Adipocyte (in vitro differentiated cells): ENCODE data around the gene TTN.

ENCODE experiments used
- DNase-seq: peaks from one replicate; pipeline ENCODE4 v3.0.0-alpha.2; 2015; ENCODE audit warnings: low read depth
- H3K27me3 ChIP-seq: replicated peaks from 2 replicates; pipeline ENCODE4 v1.7.0; 2013; ENCODE audit warnings: mild to moderate bottlenecking, low read length, moderate library complexity; ENCODE audit not compliant: control insufficient read depth, insufficient read depth
- H3K36me3 ChIP-seq: 2 replicates; pipeline ENCODE4 v1.7.0; 2013; ENCODE audit warnings: low read length, mild to moderate bottlenecking, moderate library complexity; ENCODE audit not compliant: control insufficient read depth, insufficient read depth, severe bottlenecking
- H3K4me1 ChIP-seq: 2 replicates; pipeline ENCODE4 v1.7.0; 2013; ENCODE audit warnings: mild to moderate bottlenecking, low read length, moderate library complexity; ENCODE audit not compliant: control insufficient read depth, insufficient read depth
- H3K4me3 ChIP-seq: 2 replicates; pipeline ENCODE4 v1.7.0; 2013; ENCODE audit warnings: mild to moderate bottlenecking, low read length, moderate library complexity
- H3K9ac ChIP-seq: 2 replicates; pipeline ENCODE4 v1.7.0; 2013; ENCODE audit warnings: mild to moderate bottlenecking, low read length, moderate library complexity
- H3K9me3 ChIP-seq: 2 replicates; pipeline ENCODE4 v1.7.0; 2013; ENCODE audit warnings: mild to moderate bottlenecking, low read length, moderate library complexity; ENCODE audit not compliant: control insufficient read depth

The TTN gene

DNA sequence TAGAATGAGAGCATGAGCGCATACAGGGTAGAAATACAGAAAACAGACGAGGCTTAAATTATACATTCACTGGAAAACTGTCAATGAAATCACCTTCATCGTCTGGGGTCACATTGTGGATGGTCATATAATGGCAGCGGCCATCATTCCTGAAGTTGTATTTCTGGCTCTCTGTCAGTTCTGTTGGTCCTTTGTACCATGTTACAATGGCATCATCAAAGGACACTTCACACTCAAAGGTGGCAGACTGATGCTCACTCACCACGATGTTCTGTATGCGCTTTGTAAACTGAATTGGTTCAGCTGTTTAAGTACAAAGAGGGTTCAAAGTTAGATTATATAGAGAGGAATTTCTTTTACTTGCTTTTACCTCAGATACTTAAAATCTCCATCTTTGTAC, 104.9 kb downstream of the TTN start:
- no peaks in the 10 kb centered on the region for H3K4me1 ChIP-seq
- no peaks in the 10 kb centered on the region for H3K36me3 ChIP-seq
- H3K9me3 ChIP-seq: no peaks in the 10 kb centered on the region
- H3K27me3 ChIP-seq: no peaks in the 10 kb centered on the region
- no peak for DNase-seq
- H3K4me3 ChIP-seq: no peak overlapping the region
- no peak overlapping the region for H3K9ac ChIP-seq

DNA sequence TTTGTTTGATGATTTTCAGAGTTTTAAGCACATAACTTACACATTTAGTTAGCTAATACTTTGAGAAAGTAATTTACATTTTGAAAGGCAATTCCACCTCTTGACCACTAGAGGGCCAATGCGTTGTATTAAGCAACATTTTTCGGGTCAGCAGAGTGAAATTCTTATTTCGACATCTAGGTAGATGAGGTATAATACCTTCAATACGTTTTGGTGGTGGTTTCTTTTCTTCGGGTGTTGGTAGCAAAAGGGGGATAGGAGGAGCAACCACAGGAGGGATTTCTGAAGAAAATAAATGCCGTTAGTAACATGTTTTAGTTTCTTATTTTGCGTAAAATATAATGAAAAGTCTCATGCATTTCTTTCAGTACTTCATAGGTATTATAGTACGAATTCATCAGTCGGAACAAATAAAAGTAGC, 106.3 kb downstream of the TTN start:
- Histone ChIP-seq H3K4me1 (no peaks in the 10 kb centered on the region), H3K9me3 (no peaks in the 10 kb centered on the region), H3K4me3 (no peak overlapping the region), H3K9ac (no peak overlapping the region), H3K27me3 (no peaks in the 10 kb centered on the region), H3K36me3 (no peaks in the 10 kb centered on the region)
- peak; percentile 68 for DNase-seq

DNA sequence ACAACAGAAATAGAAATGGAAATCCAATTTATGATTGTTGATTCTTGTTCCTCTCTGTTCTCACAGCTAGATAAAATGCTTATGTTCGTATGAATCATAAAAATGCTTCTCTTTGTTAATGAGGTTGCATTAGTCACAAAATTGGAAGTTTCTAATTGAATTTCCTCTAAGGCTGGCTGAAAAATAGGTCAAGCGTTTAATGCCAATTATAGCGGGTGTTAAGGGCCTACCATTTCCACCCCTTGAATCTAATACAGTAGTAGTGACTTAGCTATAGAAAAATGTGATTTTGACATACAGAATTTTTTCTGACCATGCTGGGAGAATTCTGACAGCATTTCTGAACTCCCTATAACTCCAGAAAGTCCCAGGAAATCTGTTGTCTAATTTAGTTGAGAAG, 107.1 kb downstream of the TTN start:
- H3K27me3 ChIP-seq: no peaks in the 10 kb centered on the region
- H3K36me3 ChIP-seq: no peaks in the 10 kb centered on the region
- no peak for DNase-seq
- no peak overlapping the region for H3K4me3 ChIP-seq
- H3K9ac ChIP-seq: no peak overlapping the region
- H3K9me3 ChIP-seq: no peaks in the 10 kb centered on the region
- H3K4me1 ChIP-seq: no peaks in the 10 kb centered on the region

DNA sequence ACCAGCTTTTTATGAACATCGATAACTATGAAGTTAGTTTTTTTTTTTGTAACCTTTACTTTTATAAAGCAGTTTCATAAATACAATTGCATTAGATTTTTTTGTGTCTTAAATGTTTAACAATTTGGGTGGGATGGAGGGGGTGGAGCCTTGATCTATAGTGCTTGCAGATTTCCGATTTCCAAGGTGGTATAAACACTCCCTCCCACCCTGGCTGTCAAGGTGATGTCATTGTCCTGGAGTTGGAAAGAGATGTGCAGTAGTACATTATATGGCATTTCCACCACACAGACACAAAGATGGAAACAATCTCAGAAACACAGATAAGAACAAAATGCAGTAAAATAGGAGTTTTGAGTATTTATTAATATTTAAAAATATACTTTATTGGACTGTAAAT, 114.4 kb downstream of the TTN start:
- Histone ChIP-seq H3K4me1 (peaks cover 6% of the 10 kb centered on the region), H3K9ac (no peak overlapping the region), H3K4me3 (no peak overlapping the region), H3K9me3 (no peaks in the 10 kb centered on the region), H3K36me3 (no peaks in the 10 kb centered on the region), H3K27me3 (no peaks in the 10 kb centered on the region)
- no peak for DNase-seq

DNA sequence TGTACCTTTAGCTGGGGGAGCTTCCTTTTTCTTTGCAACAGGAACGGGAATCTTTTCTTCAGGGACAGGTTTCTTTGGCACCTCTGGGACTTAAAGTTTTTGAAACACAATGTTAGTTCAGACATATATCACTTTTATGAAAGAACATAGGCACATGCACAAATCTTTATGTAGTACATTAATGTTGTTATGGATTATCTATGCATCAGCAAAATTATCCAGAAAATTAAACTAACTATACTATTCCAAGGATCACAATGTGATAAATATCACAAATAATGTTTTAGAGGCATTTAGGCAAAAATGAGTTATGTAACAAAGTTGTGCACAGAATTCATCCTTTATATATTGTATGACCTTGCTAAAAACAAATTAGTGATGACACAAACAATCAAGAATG, 117.4 kb downstream of the TTN start:
- no peak overlapping the region for H3K9ac ChIP-seq
- DNase-seq: no peak
- H3K4me3 ChIP-seq: no peak overlapping the region
- H3K9me3 ChIP-seq: no peaks in the 10 kb centered on the region
- H3K27me3 ChIP-seq: no peaks in the 10 kb centered on the region
- H3K4me1 ChIP-seq: peaks cover 6% of the 10 kb centered on the region
- H3K36me3 ChIP-seq: no peaks in the 10 kb centered on the region

DNA sequence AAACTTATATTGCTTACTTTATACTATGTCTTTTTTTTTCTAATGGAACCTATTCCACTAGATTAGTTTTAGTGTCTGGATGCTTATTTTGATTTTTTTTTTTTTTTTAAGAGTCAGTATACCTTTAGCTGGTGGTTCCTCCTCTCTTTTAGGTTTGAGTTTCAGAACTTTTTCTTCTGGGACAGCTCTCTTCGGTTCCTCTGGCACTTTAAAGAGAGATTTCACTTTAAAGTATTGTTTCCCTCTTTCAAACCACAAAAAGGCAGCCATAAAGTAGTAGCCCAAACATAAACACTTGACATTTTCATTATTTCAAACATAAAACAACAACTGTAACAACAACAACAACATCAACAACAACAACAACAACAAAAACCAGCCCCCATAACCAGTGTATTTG, 123.3 kb downstream of the TTN start:
- Histone ChIP-seq H3K36me3 (no peaks in the 10 kb centered on the region), H3K9me3 (no peaks in the 10 kb centered on the region), H3K4me1 (no peaks in the 10 kb centered on the region), H3K9ac (no peak overlapping the region), H3K4me3 (no peak overlapping the region), H3K27me3 (no peaks in the 10 kb centered on the region)
- DNase-seq: no peak

DNA sequence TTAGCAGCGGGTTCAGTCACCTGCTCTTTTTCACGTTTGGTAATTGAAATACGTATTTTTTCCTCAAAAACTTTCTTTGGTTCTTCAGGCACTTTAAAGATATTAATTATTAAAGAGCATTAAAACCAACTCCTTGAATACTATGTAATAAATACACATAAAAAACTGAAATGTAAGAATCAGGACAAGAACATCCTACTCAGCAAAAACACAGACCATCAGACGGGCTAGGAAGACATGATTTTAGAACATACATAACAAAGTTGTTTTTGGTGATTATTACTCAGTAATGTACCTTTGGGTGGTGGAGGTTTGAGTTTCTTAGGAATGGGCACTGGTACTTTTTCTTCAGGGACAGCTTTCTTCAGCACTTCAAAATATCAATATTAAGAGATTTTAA, 126.1 kb downstream of the TTN start:
- no peaks in the 10 kb centered on the region for H3K4me1 ChIP-seq
- H3K4me3 ChIP-seq: no peak overlapping the region
- H3K36me3 ChIP-seq: no peaks in the 10 kb centered on the region
- no peak for DNase-seq
- H3K27me3 ChIP-seq: no peaks in the 10 kb centered on the region
- H3K9ac ChIP-seq: no peak overlapping the region
- no peaks in the 10 kb centered on the region for H3K9me3 ChIP-seq

DNA sequence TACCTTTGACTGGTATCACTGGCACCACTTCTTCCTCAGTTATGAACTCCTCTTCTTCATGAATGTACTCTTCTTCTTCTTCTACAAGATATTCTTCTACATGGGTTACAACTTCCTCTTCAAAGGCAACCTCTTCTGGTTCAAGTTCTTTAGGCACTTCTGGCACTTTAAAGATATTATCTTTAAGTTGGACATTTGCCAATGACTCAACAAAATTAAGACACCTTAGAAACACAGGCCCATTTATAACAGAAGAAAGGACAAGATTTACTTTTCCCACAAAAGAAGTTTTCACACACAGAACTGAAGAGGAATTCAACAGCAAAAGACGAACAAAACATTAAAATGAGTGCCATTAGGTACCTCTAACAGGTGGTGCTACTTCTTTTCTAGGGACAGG, 127.3 kb downstream of the TTN start:
- H3K4me3 ChIP-seq: no peak overlapping the region
- no peak for DNase-seq
- H3K4me1 ChIP-seq: no peaks in the 10 kb centered on the region
- H3K36me3 ChIP-seq: no peaks in the 10 kb centered on the region
- H3K9ac ChIP-seq: no peak overlapping the region
- H3K9me3 ChIP-seq: no peaks in the 10 kb centered on the region
- no peaks in the 10 kb centered on the region for H3K27me3 ChIP-seq

DNA sequence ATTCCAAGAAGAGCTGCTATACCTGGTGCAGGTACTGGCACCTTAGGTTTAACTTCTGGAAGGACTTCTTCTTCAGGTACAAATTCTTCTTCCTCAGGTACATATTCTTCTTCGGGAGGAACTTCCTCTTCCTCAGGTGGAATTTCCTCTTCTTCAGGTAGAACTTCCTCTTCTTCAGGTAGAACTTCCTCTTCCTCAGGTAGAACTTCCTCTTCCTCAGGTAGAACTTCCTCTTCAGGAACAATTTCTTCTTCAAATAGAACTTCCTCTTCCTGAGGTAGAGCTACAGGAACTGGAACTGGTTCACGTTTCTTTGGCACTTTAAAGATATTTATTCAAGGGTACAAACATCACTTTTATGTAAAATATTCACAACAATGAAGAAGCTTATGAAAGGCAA, 129.6 kb downstream of the TTN start:
- H3K36me3 ChIP-seq: no peaks in the 10 kb centered on the region
- no peaks in the 10 kb centered on the region for H3K9me3 ChIP-seq
- no peaks in the 10 kb centered on the region for H3K27me3 ChIP-seq
- no peak for DNase-seq
- no peak overlapping the region for H3K4me3 ChIP-seq
- H3K9ac ChIP-seq: no peak overlapping the region
- no peaks in the 10 kb centered on the region for H3K4me1 ChIP-seq

DNA sequence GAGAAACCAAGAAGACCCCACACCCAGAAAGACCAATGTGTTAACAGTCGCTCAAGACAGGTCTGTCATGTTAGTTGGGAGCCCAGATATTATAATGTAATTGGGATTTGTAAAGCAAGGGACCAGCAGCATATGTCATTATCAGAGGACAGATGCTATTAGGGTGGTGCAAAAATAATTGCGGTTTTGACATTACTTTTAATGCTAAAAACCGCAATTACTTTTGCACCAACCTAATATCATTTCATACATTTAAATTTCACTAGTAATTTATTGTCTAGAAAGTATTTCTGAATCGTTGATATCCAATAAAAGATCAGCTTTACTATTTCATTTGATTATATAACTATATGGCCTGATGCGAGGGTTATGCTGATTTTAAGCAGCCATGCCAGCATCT, 131.2 kb downstream of the TTN start:
- no peak overlapping the region for H3K4me3 ChIP-seq
- H3K4me1 ChIP-seq: no peaks in the 10 kb centered on the region
- H3K36me3 ChIP-seq: no peaks in the 10 kb centered on the region
- no peak overlapping the region for H3K9ac ChIP-seq
- no peaks in the 10 kb centered on the region for H3K9me3 ChIP-seq
- no peaks in the 10 kb centered on the region for H3K27me3 ChIP-seq
- no peak for DNase-seq

DNA sequence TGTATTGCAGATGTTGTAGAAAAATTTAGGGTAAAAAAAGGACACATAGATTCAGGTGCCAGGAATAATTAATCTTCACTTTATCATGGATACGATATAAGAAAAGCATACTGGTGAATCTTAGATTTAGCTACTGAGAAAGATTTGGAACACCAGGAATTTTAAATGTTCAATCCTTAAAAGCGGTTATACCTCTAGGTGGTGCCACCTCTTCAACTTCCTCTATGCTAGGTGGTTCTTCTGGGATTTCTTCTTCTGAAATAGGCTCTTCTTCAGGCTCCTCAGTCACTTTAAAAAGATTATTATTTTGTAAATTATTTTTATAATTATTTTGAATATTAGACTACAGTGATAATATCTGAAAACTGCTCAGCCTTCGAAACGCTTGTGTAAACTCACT, 133.1 kb downstream of the TTN start:
- DNase-seq: no peak
- Histone ChIP-seq H3K4me1 (no peaks in the 10 kb centered on the region), H3K36me3 (no peaks in the 10 kb centered on the region), H3K9ac (no peak overlapping the region), H3K4me3 (no peak overlapping the region), H3K9me3 (no peaks in the 10 kb centered on the region), H3K27me3 (no peaks in the 10 kb centered on the region)

DNA sequence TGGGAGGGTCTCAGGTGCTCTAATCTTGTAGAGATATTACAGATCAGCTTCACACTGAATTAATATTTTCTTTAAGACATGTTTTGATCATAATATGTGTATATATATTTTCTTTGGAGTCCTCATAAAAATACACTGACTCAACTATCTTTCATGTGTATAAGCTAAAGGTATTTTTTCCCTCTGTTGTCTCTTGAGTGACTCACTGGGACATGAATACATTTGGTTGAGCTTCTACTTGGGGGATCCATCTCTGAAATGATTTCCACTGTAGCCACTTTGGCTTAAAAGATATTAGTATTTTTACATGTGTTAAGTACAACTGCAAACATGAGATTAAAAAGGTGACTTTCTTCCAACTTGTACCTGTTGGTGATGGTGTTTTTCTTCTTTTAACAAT, 140.8 kb downstream of the TTN start:
- Histone ChIP-seq H3K4me1 (no peaks in the 10 kb centered on the region), H3K27me3 (no peaks in the 10 kb centered on the region), H3K9ac (no peak overlapping the region), H3K36me3 (no peaks in the 10 kb centered on the region), H3K4me3 (no peak overlapping the region), H3K9me3 (no peaks in the 10 kb centered on the region)
- DNase-seq: no peak
